ENCODE data around the gene SRMS.

DNA sequence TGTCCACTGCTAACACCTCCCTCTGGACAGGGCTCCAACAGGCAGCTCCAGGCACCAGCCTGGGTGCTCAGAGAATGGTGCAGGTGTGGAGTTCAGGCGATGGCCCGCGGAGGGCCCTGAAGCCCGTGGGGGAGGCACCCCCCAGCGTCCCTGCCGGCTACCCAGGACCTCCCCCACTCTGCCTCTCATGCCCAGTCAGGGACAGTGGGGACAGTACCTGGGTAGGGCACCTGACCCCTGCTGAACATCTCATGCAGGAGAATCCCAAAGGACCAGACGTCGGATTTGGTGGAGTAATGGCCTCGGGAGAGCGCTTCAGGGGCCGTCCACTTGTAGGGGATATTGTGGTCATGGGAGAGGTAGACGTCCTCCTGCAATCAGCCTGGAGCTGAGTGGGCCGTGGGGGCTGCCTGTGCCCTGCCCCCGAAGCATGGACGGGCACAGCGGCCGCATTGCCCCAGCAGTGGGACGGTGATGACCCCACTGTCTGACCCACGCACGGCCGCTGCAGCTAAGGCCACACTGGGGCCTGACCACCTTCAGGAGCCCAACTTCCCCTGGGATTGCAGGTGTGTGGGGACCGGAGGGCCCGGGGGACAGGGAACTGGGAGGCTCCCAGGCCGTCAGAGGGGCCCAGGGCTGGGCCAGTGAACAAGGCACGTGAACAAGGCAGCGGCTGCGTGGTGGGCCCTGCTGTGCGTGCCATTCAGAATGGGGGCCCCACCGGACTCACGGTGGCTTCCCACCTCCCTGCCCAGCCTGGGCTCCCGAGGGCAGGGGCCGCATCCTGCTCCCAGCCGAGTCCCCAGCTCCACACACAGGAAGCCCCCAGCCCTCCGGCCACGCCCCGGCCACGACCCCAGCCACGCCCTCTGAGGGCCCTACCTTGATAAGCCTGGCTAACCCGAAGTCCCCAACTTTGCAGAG lies 17.4 kb downstream of the SRMS start:
- TF ChIP-seq POLR2A (IDR thresholded peaks at IDR 0.05) (no peak), POLR2AphosphoS5 (IDR thresholded peaks at IDR 0.05) (no peak), EP300 (IDR thresholded peaks at IDR 0.05) (no peak)
- TF ChIP-seq, protein P1, sequence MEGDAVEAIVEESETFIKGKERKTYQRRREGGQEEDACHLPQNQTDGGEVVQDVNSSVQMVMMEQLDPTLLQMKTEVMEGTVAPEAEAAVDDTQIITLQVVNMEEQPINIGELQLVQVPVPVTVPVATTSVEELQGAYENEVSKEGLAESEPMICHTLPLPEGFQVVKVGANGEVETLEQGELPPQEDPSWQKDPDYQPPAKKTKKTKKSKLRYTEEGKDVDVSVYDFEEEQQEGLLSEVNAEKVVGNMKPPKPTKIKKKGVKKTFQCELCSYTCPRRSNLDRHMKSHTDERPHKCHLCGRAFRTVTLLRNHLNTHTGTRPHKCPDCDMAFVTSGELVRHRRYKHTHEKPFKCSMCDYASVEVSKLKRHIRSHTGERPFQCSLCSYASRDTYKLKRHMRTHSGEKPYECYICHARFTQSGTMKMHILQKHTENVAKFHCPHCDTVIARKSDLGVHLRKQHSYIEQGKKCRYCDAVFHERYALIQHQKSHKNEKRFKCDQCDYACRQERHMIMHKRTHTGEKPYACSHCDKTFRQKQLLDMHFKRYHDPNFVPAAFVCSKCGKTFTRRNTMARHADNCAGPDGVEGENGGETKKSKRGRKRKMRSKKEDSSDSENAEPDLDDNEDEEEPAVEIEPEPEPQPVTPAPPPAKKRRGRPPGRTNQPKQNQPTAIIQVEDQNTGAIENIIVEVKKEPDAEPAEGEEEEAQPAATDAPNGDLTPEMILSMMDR (IDR thresholded peaks at IDR 0.05), result no peak
